Trophoblast cell (in vitro differentiated cells and primary cell): ENCODE data around the gene SPDYE16.
"Not testable (repeated sequence)": the region's sequence is repeated elsewhere in the genome, so short reads cannot be mapped to it uniquely, and the experiment has no call there.

Source experiments
- DNase-seq, 2 donors: peaks; one replicate each; pipeline ENCODE4 v3.0.0-alpha.2; 2016
- H2AFZ ChIP-seq: 2 replicates; pipeline ENCODE4 v1.6.1; 2013; ENCODE audit warnings: low read length, moderate library complexity, mild to moderate bottlenecking; ENCODE audit not compliant: insufficient read depth, poor library complexity
- H2AK5ac ChIP-seq: 2 replicates; pipeline ENCODE4 v1.6.1; 2013; ENCODE audit warnings: mild to moderate bottlenecking, low read length
- H2BK120ac ChIP-seq: 2 replicates; pipeline ENCODE4 v1.6.1; 2013; ENCODE audit warnings: low read length, mild to moderate bottlenecking, moderate library complexity; ENCODE audit not compliant: insufficient read depth, poor library complexity
- H2BK12ac ChIP-seq: 2 replicates; pipeline ENCODE4 v1.6.1; 2013; ENCODE audit warnings: mild to moderate bottlenecking, low read length, moderate library complexity
- H2BK5ac ChIP-seq: 2 replicates; pipeline ENCODE4 v1.6.1; 2013; ENCODE audit warnings: low read length, low read depth, moderate library complexity, mild to moderate bottlenecking; ENCODE audit not compliant: poor library complexity
- H3K14ac ChIP-seq: 2 replicates; pipeline ENCODE4 v1.6.1; 2013; ENCODE audit warnings: mild to moderate bottlenecking, low read length
- H3K18ac ChIP-seq: 2 replicates; pipeline ENCODE4 v1.6.1; 2013; ENCODE audit warnings: mild to moderate bottlenecking, low read length
- H3K23ac ChIP-seq: 2 replicates; pipeline ENCODE4 v1.6.1; 2013; ENCODE audit warnings: low read length
- H3K27ac ChIP-seq: 2 replicates; pipeline ENCODE4 v1.5.1; 2013; ENCODE audit warnings: low read depth, mild to moderate bottlenecking, inconsistent platforms, low read length, moderate library complexity
- H3K27me3 ChIP-seq: 2 replicates; pipeline ENCODE4 v1.6.1; 2013; ENCODE audit warnings: inconsistent platforms, mild to moderate bottlenecking, low read length, moderate library complexity; ENCODE audit not compliant: insufficient read depth
- H3K36me3 ChIP-seq, 2 experiments: 1 replicate in 1 of 2; 2 replicates in 1 of 2; pipeline ENCODE4 v1.6.1; 2013; ENCODE audit warnings: low read length in 2 of 2, mild to moderate bottlenecking in 2 of 2, moderate library complexity in 1 of 2; ENCODE audit not compliant: insufficient read depth in 2 of 2, control insufficient read depth in 1 of 2
- H3K4ac ChIP-seq: 2 replicates; pipeline ENCODE4 v1.6.1; 2013; ENCODE audit warnings: low read depth, mild to moderate bottlenecking, low read length, moderate library complexity
- H3K4me1 ChIP-seq, 2 experiments: 1 replicate in 1 of 2; 2 replicates in 1 of 2; pipeline ENCODE4 v1.6.1; 2013; ENCODE audit warnings: low read length in 2 of 2, mild to moderate bottlenecking in 2 of 2, moderate library complexity in 1 of 2; ENCODE audit not compliant: insufficient read depth in 2 of 2, control insufficient read depth in 1 of 2
- H3K4me2 ChIP-seq: 2 replicates; pipeline ENCODE4 v1.6.1; 2013; ENCODE audit warnings: inconsistent platforms, mild to moderate bottlenecking, low read length, moderate library complexity
- H3K4me3 ChIP-seq: 2 replicates; pipeline ENCODE4 v1.5.1; 2013; ENCODE audit warnings: mild to moderate bottlenecking, low read depth, low read length, inconsistent platforms
- H3K79me1 ChIP-seq: one replicate; pipeline ENCODE4 v1.6.1; 2013; ENCODE audit warnings: low read length
- H3K79me2 ChIP-seq: 2 replicates; pipeline ENCODE4 v1.6.1; 2013; ENCODE audit warnings: low read length, mild to moderate bottlenecking; ENCODE audit not compliant: control insufficient read depth, insufficient read depth, poor library complexity
- H3K9ac ChIP-seq: 2 replicates; pipeline ENCODE4 v1.6.1; 2013; ENCODE audit warnings: mild to moderate bottlenecking, low read length
- H3K9me3 ChIP-seq: 2 replicates; pipeline ENCODE4 v1.6.1; 2013; ENCODE audit warnings: low read depth, mild to moderate bottlenecking, control low read depth, inconsistent platforms, low read length; ENCODE audit not compliant: insufficient read depth
- H4K12ac ChIP-seq: 2 replicates; pipeline ENCODE4 v1.6.1; 2013; ENCODE audit warnings: low read depth, mild to moderate bottlenecking, low read length, moderate library complexity
- H4K8ac ChIP-seq: 2 replicates; pipeline ENCODE4 v1.6.1; 2013; ENCODE audit warnings: low read depth, mild to moderate bottlenecking, low read length, moderate library complexity
- H4K91ac ChIP-seq: one replicate; pipeline ENCODE4 v1.6.1; 2013; ENCODE audit warnings: low read depth, mild to moderate bottlenecking, low read length, moderate library complexity
- whole genome bisulfite sequencing: extraction: QIAGEN DNeasy Blood & Tissue Kit; methylation state at CpG from one replicate; pipeline ENCODE4 v1.1.7; 2013; ENCODE audit warnings: missing lambda C conversion rate; ENCODE audit not compliant: insufficient read length, insufficient coverage; ENCODE audit errors: extremely low coverage; 5-methylcytosine and 5-hydroxymethylcytosine counted together

The SPDYE16 gene

GRCh38 chr7:76485822-76486610, 57.1 kb downstream of the SPDYE16 start:
- not testable (repeated sequence) for DNase-seq, H3K14ac ChIP-seq, H3K27ac ChIP-seq, H2BK120ac ChIP-seq, H3K79me1 ChIP-seq, H3K79me2 ChIP-seq, H3K23ac ChIP-seq, H3K4ac ChIP-seq, H3K9ac ChIP-seq, H4K91ac ChIP-seq, H3K27me3 ChIP-seq, H2BK12ac ChIP-seq, H2BK5ac ChIP-seq, H3K4me3 ChIP-seq, H2AK5ac ChIP-seq, H3K9me3 ChIP-seq, H2AFZ ChIP-seq, H4K12ac ChIP-seq, H3K4me1 ChIP-seq, H3K18ac ChIP-seq, H3K4me2 ChIP-seq, H4K8ac ChIP-seq
- peaks cover 10 to 13% of the 10 kb centered on the region in 2 experiments for H3K36me3 ChIP-seq
- WGBS = no CpG with 5 or more reads among the region's 20 CpGs

DNA sequence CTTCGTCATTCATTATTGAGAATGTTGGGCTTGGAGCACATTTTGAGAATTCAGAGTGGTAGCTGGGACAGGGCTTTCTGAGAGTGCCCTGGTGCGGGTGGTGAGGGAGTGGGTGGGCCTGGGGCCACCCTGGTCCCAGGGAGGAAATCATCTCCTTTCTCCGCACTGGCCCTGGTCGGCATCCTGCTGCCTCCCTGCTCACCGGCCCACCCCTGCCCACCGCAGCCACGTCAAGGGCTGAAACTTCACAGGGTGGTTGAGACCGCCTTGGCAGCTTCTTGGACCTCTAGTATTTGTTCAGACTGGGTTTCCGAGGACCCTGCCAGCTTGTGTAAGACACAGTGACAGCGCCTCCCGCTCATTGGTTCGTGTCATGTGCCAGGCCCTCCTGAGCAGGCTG, 58.6 kb downstream of the SPDYE16 start:
- not testable (repeated sequence) for H3K79me2 ChIP-seq, H4K8ac ChIP-seq, H2BK12ac ChIP-seq, H4K12ac ChIP-seq, H3K9me3 ChIP-seq, H3K23ac ChIP-seq, H3K4me3 ChIP-seq, H2BK120ac ChIP-seq, H3K14ac ChIP-seq, H3K4me2 ChIP-seq, H3K79me1 ChIP-seq, H3K27me3 ChIP-seq, H3K18ac ChIP-seq, H4K91ac ChIP-seq, H2AFZ ChIP-seq, H2BK5ac ChIP-seq, H3K4me1 ChIP-seq, H3K27ac ChIP-seq, H3K4ac ChIP-seq, DNase-seq, H2AK5ac ChIP-seq, H3K9ac ChIP-seq
- no CpG with 5 or more reads among the region's 12 CpGs for WGBS
- H3K36me3 ChIP-seq = peaks cover 13 to 15% of the 10 kb centered on the region in 2 experiments

- not testable (repeated sequence) for H4K91ac ChIP-seq, H3K9ac ChIP-seq, H3K79me1 ChIP-seq, H3K4me3 ChIP-seq, H2BK120ac ChIP-seq, H2AFZ ChIP-seq, H3K4me2 ChIP-seq, H3K79me2 ChIP-seq, H2BK5ac ChIP-seq, H3K9me3 ChIP-seq, H4K8ac ChIP-seq, H3K14ac ChIP-seq, H4K12ac ChIP-seq, H3K18ac ChIP-seq, H3K4ac ChIP-seq, H3K27ac ChIP-seq, DNase-seq, H2AK5ac ChIP-seq, H3K27me3 ChIP-seq, H3K23ac ChIP-seq, H3K4me1 ChIP-seq, H2BK12ac ChIP-seq
- H3K36me3 ChIP-seq = peaks cover 13 to 15% of the 10 kb centered on the region in 2 experiments
- no CpG with 5 or more reads among the region's 17 CpGs for WGBS
Measured at GRCh38 chr7:76483081-76483480, 60.0 kb downstream of the SPDYE16 start.

GRCh38 chr7:76482660-76483059, 60.4 kb downstream of the SPDYE16 start:
- peaks cover 13 to 15% of the 10 kb centered on the region in 2 experiments for H3K36me3 ChIP-seq
- not testable (repeated sequence) for H3K27ac ChIP-seq, H2AFZ ChIP-seq, H3K9me3 ChIP-seq, H3K18ac ChIP-seq, H3K4ac ChIP-seq, H4K8ac ChIP-seq, H3K4me2 ChIP-seq, H3K14ac ChIP-seq, H3K4me1 ChIP-seq, H2BK120ac ChIP-seq, H3K79me1 ChIP-seq, H2BK5ac ChIP-seq, H4K12ac ChIP-seq, H3K79me2 ChIP-seq, H2AK5ac ChIP-seq, H3K4me3 ChIP-seq, H3K23ac ChIP-seq, H3K9ac ChIP-seq, H4K91ac ChIP-seq, H2BK12ac ChIP-seq, DNase-seq, H3K27me3 ChIP-seq
- no CpG with 5 or more reads among the region's 24 CpGs for WGBS
